ENCODE measurements around the gene NFYC.

The NFYC gene

GRCh38 chr1:40803902-40804301 is 112.4 kb downstream of the NFYC start:
- no peak overlapping the region for H2AFZ ChIP-seq (ENCODE audit: low read depth, low read length)
- 89% methylated on average over 2 of the region's 2 CpGs for WGBS
- no peak overlapping the region for H3K18ac ChIP-seq (ENCODE audit: low read depth in 1 of 2, low read length in 2 of 2)
- H2BK12ac ChIP-seq (ENCODE audit: low read length in 2 of 2) = no peak overlapping the region
- no peak overlapping the region for H2BK5ac ChIP-seq (ENCODE audit: low read depth, low read length, poor library complexity, severe bottlenecking)
- H3K4me1 ChIP-seq (ENCODE audit: control insufficient read depth, insufficient read depth, low read depth, low read length) = peaks cover 6% of the 10 kb centered on the region
- no peak overlapping the region for H3K4me3 ChIP-seq (ENCODE audit: insufficient read depth in 1 of 2, low read depth in 1 of 2, low read length in 2 of 2)
- H4K8ac ChIP-seq (ENCODE audit: low read length) = no peak overlapping the region
- no peaks in the 10 kb centered on the region for H3K9me3 ChIP-seq (ENCODE audit: control insufficient read depth, low read length)
- no peak overlapping the region for H3K27ac ChIP-seq (ENCODE audit: low read length, poor library complexity, severe bottlenecking)
- H3K79me1 ChIP-seq (replicated peaks; ENCODE audit: low read length, poor library complexity, severe bottlenecking) = no peaks in the 10 kb centered on the region
- H3K4ac ChIP-seq (ENCODE audit: low read depth in 1 of 2, low read length in 2 of 2) = no peak overlapping the region
- H3K23ac ChIP-seq (ENCODE audit: low read length in 2 of 2) = no peak overlapping the region
- peaks cover 4 to 45% of the 10 kb centered on the region in 2 experiments for H3K27me3 ChIP-seq (ENCODE audit: control insufficient read depth in 1 of 2, insufficient read depth in 1 of 2, low read length in 2 of 2)
- H3K9ac ChIP-seq (ENCODE audit: low read length) = no peak overlapping the region
- no peak for DNase-seq
- no peak overlapping the region for H3K14ac ChIP-seq (ENCODE audit: low read length in 2 of 2)
- H2BK15ac ChIP-seq (ENCODE audit: low read depth, poor library complexity, severe bottlenecking) = no peak overlapping the region
- no peak overlapping the region for H4K91ac ChIP-seq (ENCODE audit: low read length)
- no peak overlapping the region for H2BK120ac ChIP-seq (ENCODE audit: low read depth, low read length)
- H3K36me3 ChIP-seq (ENCODE audit: control insufficient read depth in 1 of 2, insufficient read depth in 2 of 2, low read depth in 1 of 2, low read length in 2 of 2) = no peaks in the 10 kb centered on the region
- H3K4me2 ChIP-seq (ENCODE audit: low read length, poor library complexity, severe bottlenecking) = no peak overlapping the region
- no peak overlapping the region for H2AK5ac ChIP-seq (ENCODE audit: low read length, severe bottlenecking)

GRCh38 chr1:40806240-40806639 is 114.7 kb downstream of the NFYC start:
- no peak overlapping the region for H3K18ac ChIP-seq (ENCODE audit: low read depth in 1 of 2, low read length in 2 of 2)
- H2BK120ac ChIP-seq (ENCODE audit: low read depth, low read length) = no peak overlapping the region

DNA sequence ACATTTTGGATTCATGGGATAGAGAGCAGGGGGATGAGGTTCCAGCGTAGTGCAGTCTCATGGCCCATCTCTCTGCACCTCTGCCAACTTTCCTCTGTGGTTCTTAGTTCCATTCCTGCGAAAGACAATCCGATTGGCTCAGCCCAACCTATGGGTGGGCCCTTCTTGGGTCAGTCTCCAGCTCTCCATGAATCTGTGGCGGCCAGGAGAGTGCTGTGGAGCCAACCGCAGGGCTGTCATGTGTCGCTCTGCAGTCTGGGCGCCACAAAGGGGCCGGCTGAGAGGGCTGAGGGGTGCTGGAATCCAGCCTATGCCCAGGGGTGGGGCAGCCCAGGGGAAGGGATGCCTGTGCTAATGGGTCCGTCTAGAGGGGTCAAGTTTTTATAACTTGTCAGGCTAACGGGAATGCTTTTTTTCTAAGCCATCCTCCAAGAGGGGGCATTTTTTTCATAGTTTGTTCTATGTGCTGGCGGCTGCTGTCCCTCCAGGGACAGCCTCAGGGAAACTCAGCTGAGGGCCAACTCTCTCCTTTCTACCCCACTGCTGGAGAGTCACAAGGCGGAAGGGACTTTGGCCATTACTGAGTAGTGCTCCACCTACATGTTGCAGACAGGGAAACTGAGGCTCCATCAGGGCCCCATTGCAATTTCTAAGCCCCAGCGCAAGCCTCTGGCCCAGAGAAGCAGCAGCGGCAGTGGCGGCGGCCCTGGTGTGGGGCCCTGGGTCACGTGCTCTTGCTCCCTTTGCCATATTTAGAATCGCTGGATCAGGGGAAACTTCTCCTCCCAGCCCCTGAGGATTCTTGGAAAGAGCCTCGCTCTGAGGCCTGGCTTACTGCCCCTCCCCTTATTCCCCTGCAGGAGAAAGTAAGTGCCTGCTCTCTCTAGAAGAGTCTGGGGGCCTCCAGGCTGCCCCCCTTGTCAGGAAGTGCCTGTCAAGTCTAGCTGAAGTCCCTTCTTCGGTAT is 115.5 kb downstream of the NFYC start:
- H3K9me3 ChIP-seq (ENCODE audit: control insufficient read depth, low read length) = no peaks in the 10 kb centered on the region
- no peak overlapping the region for H3K14ac ChIP-seq (ENCODE audit: low read length in 2 of 2)
- H3K4me2 ChIP-seq (ENCODE audit: low read length, poor library complexity, severe bottlenecking) = no peak overlapping the region
- H3K4me1 ChIP-seq (ENCODE audit: control insufficient read depth, insufficient read depth, low read depth, low read length) = peaks cover 4% of the 10 kb centered on the region
- peak overlapping the region; percentile 38 for H3K9ac ChIP-seq (ENCODE audit: low read length)
- no peak overlapping the region for H4K8ac ChIP-seq (ENCODE audit: low read length)
- no peaks in the 10 kb centered on the region for H3K36me3 ChIP-seq (ENCODE audit: control insufficient read depth in 1 of 2, insufficient read depth in 2 of 2, low read depth in 1 of 2, low read length in 2 of 2)
- no peaks in the 10 kb centered on the region for H3K79me1 ChIP-seq (replicated peaks; ENCODE audit: low read length, poor library complexity, severe bottlenecking)
- H3K4me3 ChIP-seq (ENCODE audit: insufficient read depth in 1 of 2, low read depth in 1 of 2, low read length in 2 of 2) = no peak overlapping the region
- no peak for DNase-seq
- H2BK120ac ChIP-seq (ENCODE audit: low read depth, low read length) = no peak overlapping the region
- H2BK5ac ChIP-seq (ENCODE audit: low read depth, low read length, poor library complexity, severe bottlenecking) = no peak overlapping the region
- no peak overlapping the region for H2AFZ ChIP-seq (ENCODE audit: low read depth, low read length)
- peaks cover 0 to 33% of the 10 kb centered on the region in 2 experiments for H3K27me3 ChIP-seq (ENCODE audit: control insufficient read depth in 1 of 2, insufficient read depth in 1 of 2, low read length in 2 of 2)
- no peak overlapping the region for H3K4ac ChIP-seq (ENCODE audit: low read depth in 1 of 2, low read length in 2 of 2)
- no peak overlapping the region for H4K91ac ChIP-seq (ENCODE audit: low read length)
- H2AK5ac ChIP-seq (ENCODE audit: low read length, severe bottlenecking) = no peak overlapping the region
- H3K18ac ChIP-seq (ENCODE audit: low read depth in 1 of 2, low read length in 2 of 2) = no peak overlapping the region
- H2BK12ac ChIP-seq (ENCODE audit: low read length in 2 of 2) = no peak overlapping the region
- WGBS = 73% methylated on average over 20 of the region's 20 CpGs
- no peak overlapping the region for H3K23ac ChIP-seq (ENCODE audit: low read length in 2 of 2)
- no peak overlapping the region for H2BK15ac ChIP-seq (ENCODE audit: low read depth, poor library complexity, severe bottlenecking)
- no peak overlapping the region for H3K27ac ChIP-seq (ENCODE audit: low read length, poor library complexity, severe bottlenecking)

More at GRCh38 chr1:40806240-40806639, 114.7 kb downstream of the NFYC start:
- Histone ChIP-seq H4K91ac (ENCODE audit: low read length) (no peak overlapping the region), H3K9me3 (ENCODE audit: control insufficient read depth, low read length) (no peaks in the 10 kb centered on the region), H3K4me2 (ENCODE audit: low read length, poor library complexity, severe bottlenecking) (no peak overlapping the region), H4K8ac (ENCODE audit: low read length) (no peak overlapping the region), H3K79me1 (replicated peaks; ENCODE audit: low read length, poor library complexity, severe bottlenecking) (no peaks in the 10 kb centered on the region), H3K27ac (ENCODE audit: low read length, poor library complexity, severe bottlenecking) (no peak overlapping the region), H3K4me1 (ENCODE audit: control insufficient read depth, insufficient read depth, low read depth, low read length) (peaks cover 4% of the 10 kb centered on the region), H2BK12ac (ENCODE audit: low read length in 2 of 2) (no peak overlapping the region), H3K9ac (ENCODE audit: low read length) (no peak overlapping the region), H2AK5ac (ENCODE audit: low read length, severe bottlenecking) (no peak overlapping the region), H3K4me3 (ENCODE audit: insufficient read depth in 1 of 2, low read depth in 1 of 2, low read length in 2 of 2) (no peak overlapping the region), H3K4ac (ENCODE audit: low read depth in 1 of 2, low read length in 2 of 2) (no peak overlapping the region), H3K23ac (ENCODE audit: low read length in 2 of 2) (no peak overlapping the region), H2BK5ac (ENCODE audit: low read depth, low read length, poor library complexity, severe bottlenecking) (no peak overlapping the region), H2BK15ac (ENCODE audit: low read depth, poor library complexity, severe bottlenecking) (no peak overlapping the region), H3K36me3 (ENCODE audit: control insufficient read depth in 1 of 2, insufficient read depth in 2 of 2, low read depth in 1 of 2, low read length in 2 of 2) (no peaks in the 10 kb centered on the region), H3K14ac (ENCODE audit: low read length in 2 of 2) (no peak overlapping the region), H3K27me3 (ENCODE audit: control insufficient read depth in 1 of 2, insufficient read depth in 1 of 2, low read length in 2 of 2) (peaks cover 0 to 36% of the 10 kb centered on the region in 2 experiments), H2AFZ (ENCODE audit: low read depth, low read length) (no peak overlapping the region)
- 71% methylated on average over 1 of the region's 3 CpGs for WGBS
- DNase-seq = no peak

DNA sequence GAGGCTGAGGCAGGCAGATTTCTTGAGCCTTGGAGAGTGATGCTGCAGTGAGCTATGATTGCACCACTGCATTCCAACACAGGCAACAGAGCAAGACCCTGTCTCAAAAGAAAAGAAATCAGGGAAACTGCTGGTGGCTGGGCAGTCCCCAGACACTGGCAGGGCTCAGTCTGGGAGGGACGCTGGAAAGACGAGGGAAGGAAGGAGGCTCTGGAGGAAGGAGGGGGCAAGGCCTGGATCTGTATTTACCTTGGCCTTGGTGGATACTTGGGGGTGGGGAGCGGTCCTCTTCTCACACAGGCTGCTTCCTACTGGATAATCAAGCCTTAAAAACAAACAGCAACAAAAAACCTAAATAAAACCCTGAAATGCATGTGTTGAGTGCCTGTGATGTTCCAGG is 116.5 kb downstream of the NFYC start:
- WGBS = 69% methylated on average over 2 of the region's 3 CpGs

More for the DNA sequence above, 116.5 kb downstream of the NFYC start:
- Histone ChIP-seq H4K91ac (ENCODE audit: low read length) (no peak overlapping the region), H3K27me3 (ENCODE audit: control insufficient read depth in 1 of 2, insufficient read depth in 1 of 2, low read length in 2 of 2) (peaks cover 0 to 33% of the 10 kb centered on the region in 2 experiments), H3K18ac (ENCODE audit: low read depth in 1 of 2, low read length in 2 of 2) (no peak overlapping the region), H3K4me3 (ENCODE audit: insufficient read depth in 1 of 2, low read depth in 1 of 2, low read length in 2 of 2) (no peak overlapping the region), H3K36me3 (ENCODE audit: control insufficient read depth in 1 of 2, insufficient read depth in 2 of 2, low read depth in 1 of 2, low read length in 2 of 2) (no peaks in the 10 kb centered on the region), H2AFZ (ENCODE audit: low read depth, low read length) (no peak overlapping the region), H3K4ac (ENCODE audit: low read depth in 1 of 2, low read length in 2 of 2) (no peak overlapping the region), H3K4me1 (ENCODE audit: control insufficient read depth, insufficient read depth, low read depth, low read length) (peaks cover 2% of the 10 kb centered on the region), H2BK15ac (ENCODE audit: low read depth, poor library complexity, severe bottlenecking) (no peak overlapping the region), H3K9ac (ENCODE audit: low read length) (no peak overlapping the region), H2BK5ac (ENCODE audit: low read depth, low read length, poor library complexity, severe bottlenecking) (no peak overlapping the region), H3K23ac (ENCODE audit: low read length in 2 of 2) (no peak overlapping the region), H3K9me3 (ENCODE audit: control insufficient read depth, low read length) (no peaks in the 10 kb centered on the region), H2BK120ac (ENCODE audit: low read depth, low read length) (no peak overlapping the region), H3K4me2 (ENCODE audit: low read length, poor library complexity, severe bottlenecking) (no peak overlapping the region), H2AK5ac (ENCODE audit: low read length, severe bottlenecking) (no peak overlapping the region), H3K79me1 (replicated peaks; ENCODE audit: low read length, poor library complexity, severe bottlenecking) (no peaks in the 10 kb centered on the region), H3K14ac (ENCODE audit: low read length in 2 of 2) (no peak overlapping the region), H3K27ac (ENCODE audit: low read length, poor library complexity, severe bottlenecking) (no peak overlapping the region), H2BK12ac (ENCODE audit: low read length in 2 of 2) (no peak overlapping the region), H4K8ac (ENCODE audit: low read length) (no peak overlapping the region)
- no peak for DNase-seq

Data from mesenchymal stem cell (in vitro differentiated cells and primary cell).